ENCODE data around the gene MKX.
"Not testable (repeated sequence)": the region's sequence is repeated elsewhere in the genome, so short reads cannot be mapped to it uniquely, and the experiment has no call there.

MKX gene

GRCh38 chr10:27695088-27695487, 50.5 kb downstream of the MKX start:
- DNase-seq (ENCODE audit: low read depth in 3 of 3, low spot score in 1 of 3) = no peak

GRCh38 chr10:27692663-27693062, 53.0 kb downstream of the MKX start:
- no peak for DNase-seq (ENCODE audit: low read depth in 3 of 3, low spot score in 1 of 3)

GRCh38 chr10:27688991-27689390, 56.6 kb downstream of the MKX start:
- DNase-seq (ENCODE audit: low read depth in 3 of 3, low spot score in 1 of 3) = no peak

DNA sequence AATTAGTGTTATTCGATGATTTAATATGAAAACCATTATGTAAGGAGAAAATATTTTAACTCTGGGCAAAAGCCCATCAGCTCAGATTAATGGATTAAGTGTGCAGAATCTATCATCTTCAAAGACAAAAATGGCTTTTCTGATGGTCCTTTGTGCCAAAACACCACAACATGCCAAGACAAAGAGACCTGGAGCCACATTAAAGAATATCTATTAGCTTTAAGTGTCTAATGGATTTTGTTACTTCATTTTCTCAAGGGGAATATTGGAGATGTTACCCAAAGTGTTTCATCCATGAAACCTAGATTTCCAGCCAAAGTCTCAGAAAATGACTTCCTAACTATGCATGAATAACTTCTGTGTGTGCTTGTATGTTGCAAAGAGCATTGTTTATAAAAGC, 57.3 kb downstream of the MKX start:
- no peak for DNase-seq (ENCODE audit: low read depth in 3 of 3, low spot score in 1 of 3)

DNA sequence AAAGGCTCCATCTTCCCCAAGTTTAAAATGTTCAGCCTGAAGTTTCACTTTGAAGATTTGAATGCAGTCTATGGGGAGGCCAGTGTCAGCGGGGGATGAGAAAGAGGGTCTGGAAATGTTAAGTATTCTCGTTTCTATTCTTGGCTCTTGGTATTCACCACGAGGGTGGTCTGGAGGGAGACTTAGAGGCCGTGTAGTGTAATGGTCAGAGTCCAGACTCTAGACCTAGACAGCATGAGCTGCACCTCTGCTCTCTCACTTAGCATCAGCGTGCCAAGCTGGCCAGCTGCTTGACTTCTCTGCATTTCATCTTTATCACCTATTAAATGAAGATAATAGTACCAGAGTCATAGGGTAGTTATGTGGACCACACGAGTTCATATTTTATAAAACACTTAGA, 57.9 kb downstream of the MKX start:
- no peak for DNase-seq (ENCODE audit: low read depth in 3 of 3, low spot score in 1 of 3)

- no peak for DNase-seq (ENCODE audit: low read depth in 3 of 3, low spot score in 1 of 3)
These were observed 58.3 kb downstream of the MKX start for GRCh38 chr10:27687326-27687725.

- no peak for DNase-seq (ENCODE audit: low read depth in 3 of 3, low spot score in 1 of 3)
These were observed 59.9 kb downstream of the MKX start for GRCh38 chr10:27685681-27686080.

DNA sequence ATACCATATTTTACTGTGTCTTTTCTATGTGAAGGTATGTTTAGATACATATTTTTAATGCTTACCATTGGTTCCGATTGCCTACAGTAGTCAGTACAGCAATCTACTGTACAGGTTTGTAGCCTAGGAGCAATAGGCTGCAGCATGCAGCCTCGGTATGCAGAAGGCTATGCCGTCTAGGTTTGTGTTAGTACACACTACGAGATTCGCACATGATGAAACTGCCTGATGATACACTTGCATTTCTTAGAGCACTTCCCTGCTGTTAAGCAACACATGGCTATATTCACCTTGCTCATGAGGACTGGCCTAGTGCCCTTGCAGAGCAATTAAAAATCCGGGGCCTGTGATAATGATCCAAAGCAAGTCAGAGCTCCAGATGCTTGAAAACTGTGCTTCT, 62.4 kb downstream of the MKX start:
- no peak for DNase-seq (ENCODE audit: low read depth in 3 of 3, low spot score in 1 of 3)

- not testable (repeated sequence) for DNase-seq (ENCODE audit: low read depth in 3 of 3, low spot score in 1 of 3)
These were observed 63.8 kb downstream of the MKX start for GRCh38 chr10:27681795-27682194.

DNA sequence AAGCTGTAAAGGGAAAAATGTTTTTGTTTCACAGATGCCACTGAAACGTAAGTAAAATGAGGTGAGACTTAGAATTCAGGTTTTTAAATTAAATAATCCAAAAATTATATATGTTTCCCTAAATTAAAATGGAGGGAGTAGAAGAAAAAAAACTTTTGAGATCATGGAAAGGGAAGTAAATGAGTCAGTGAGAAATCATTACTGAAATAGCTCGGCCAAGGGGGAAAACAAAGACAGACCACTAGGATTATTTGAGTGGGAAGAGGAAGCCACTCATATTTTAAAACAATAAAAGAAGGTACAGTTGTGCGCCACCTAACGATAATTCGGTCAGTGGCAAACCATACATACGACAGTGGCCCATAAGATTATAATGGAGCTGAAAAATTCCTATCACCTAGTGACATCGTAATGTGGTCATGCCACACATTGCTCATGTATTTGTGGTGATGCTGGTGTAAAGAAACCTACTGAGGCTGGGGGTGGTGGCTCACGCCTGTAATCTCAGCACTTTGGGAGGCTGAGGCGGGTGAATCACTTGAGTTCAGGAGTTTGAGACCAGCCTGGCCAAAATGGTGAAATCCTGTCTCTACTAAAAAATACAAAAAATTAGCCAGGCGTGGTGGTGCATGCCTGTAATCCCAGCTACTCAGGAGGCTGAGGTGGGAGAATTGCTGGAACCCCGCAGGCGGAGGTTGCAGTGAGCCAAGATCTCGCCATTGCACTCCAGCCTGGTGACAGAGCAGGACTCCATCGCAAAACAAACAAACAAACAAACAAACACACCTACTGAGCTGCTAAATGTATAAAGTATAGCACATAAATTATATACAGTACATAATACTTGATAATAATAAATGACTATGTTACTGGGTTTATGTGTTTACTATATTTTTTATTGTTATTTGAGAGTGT, 64.7 kb downstream of the MKX start:
- no peak for DNase-seq (ENCODE audit: low read depth in 3 of 3, low spot score in 1 of 3)

DNA sequence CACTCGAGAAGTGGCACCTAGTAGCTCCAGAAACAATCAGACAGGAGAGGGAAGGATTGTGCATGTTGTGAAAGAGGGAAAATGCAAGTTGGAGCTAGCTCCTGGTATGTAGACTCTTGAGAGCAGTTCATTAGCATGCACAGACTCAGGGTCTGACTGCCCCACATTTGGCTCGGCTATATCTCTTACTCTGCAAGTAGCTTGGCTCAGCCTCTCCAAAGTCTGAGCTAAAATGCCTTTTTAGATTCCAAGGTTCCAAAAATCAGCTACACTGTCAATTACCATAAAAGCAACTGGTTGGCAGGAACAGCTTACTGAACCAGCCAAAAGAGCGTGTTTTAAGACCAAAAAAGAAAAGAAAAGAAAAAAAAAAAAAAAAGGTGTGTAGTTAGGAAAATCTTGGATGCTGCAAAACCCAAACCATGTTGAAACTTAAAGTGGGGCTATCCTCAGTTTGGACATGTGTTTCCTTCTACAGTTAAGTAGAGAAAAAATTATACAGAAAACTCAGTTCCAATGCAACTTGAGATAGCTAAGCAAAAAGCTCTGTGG, 65.5 kb downstream of the MKX start:
- DNase-seq (ENCODE audit: low read depth in 3 of 3, low spot score in 1 of 3) = no peak

DNA sequence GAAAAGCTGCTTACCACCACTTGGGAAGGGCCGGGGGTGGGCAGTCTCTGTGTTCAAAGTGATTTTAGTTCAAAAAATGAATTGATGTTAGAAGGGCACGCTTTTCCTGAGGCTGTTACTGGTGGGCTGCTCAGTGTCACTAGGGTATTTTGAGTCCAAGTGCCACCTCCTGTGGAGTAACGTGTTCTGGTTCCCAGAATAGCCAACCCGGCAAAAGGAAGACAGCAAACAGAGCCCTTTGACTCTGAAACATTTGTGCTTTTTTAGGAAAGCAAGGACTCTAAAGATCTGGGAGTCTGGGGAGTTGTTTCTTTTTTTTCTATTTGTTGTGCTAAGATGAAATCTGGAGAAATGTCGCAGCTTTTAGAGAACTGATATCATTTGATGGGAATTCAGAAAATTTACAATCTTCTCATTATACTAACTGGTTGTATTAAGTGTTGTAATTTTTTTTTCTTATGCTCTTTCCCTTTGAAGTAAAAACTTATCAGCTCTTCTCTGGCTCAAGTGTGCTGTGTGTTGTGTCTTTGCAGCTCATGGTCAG, 66.2 kb downstream of the MKX start:
- no peak for DNase-seq (ENCODE audit: low read depth in 3 of 3, low spot score in 1 of 3)

- no peak for DNase-seq (ENCODE audit: low read depth in 3 of 3, low spot score in 1 of 3)
These were observed 67.5 kb downstream of the MKX start for GRCh38 chr10:27678166-27678565.

DNA sequence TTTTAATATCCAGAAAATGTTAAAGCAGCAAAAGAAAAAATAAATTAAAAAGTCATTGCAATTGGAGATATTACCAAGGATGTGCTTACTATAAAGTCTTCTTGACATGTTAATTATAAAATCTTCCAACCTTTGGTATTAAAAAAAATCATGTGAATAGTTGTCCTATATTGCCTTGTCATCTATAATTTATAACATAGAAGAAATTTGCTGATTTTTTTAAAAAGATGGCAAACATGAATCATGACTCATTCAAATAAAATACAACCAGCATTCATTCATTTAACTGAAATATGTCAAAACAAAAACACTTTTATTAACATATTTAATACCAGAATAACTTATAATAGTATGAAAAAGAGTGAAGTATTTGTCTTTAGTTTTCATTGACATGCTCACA, 72.6 kb downstream of the MKX start:
- DNase-seq (ENCODE audit: low read depth in 3 of 3, low spot score in 1 of 3) = no peak

DNA sequence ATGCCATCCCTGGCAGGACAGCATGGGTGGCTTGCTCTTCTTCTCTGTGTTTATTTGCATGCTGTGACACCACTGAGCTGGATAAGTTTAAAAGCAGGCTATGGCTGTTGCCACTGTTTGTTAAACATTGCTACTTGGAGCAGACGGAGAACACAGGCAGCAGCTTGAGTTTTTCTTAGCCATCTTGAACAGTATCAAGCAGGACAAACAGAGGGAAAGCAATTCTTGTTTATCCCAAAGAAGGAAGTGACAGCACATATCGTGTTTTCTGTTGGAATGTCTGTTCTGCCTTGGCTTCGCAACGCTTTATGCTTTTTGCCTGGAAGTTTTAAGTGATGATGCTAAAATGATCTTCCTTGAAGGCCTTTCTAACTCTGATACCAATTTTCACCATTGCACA, 73.8 kb downstream of the MKX start:
- DNase-seq (ENCODE audit: low read depth in 3 of 3, low spot score in 1 of 3) = no peak

DNA sequence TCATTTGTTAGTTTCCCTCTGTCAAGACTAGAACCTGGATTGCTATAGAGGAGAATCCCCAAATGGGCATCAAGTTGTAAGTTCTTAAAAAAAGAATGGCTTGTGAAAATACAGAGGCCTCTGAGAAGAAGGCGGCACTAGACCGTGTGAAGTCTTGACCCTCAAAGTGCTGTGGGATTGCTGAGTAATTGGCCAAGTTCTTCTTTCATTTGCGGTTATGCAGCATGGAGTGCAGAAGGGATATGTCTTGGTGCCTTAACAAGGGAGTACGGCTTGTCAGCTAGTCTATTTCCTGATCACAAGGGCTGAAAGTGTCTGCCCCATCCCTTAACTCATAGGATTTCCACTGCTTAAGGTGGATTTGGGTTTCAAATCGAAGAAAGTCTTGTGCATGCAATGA, 81.2 kb downstream of the MKX start:
- no peak for DNase-seq (ENCODE audit: low read depth in 3 of 3, low spot score in 1 of 3)

GRCh38 chr10:27663621-27664020, 82.0 kb downstream of the MKX start:
- no peak for DNase-seq (ENCODE audit: low read depth in 3 of 3, low spot score in 1 of 3)

DNA sequence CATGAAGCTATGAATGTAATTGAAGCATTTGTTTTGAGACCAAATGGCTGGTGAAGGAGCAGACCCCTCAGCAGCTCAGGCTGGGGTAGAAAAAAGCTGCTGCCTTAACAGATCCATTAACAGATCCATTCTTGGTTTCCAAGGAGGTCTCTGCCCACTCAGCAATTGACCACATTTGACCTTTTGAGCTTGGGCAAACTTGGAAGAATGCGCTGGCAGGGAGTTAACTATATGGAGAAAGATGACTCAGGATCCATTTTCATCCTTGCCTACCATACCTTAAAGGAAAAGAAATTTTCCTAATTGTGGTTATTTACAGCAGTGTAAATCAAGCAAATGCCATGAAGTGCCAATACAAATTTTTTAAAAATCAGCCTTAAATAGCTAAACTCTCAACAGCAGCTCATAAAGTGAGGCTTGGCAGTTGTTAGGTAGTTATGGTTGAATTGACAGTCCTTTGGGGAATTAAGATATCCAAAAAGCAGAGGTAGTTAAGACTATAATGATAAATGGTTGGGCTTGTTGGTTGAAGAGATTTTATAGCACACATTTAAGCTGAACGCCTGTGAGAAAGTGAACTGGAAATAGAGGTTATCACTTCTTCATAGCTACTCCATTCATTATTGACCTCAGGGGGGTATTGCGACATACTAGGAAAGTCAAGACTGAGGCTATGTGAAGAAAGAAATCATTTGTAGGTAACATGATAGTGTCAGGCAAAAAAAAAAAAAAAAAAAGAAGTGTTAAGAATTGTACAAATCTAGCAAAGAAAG, 83.9 kb downstream of the MKX start:
- DNase-seq (ENCODE audit: low read depth in 3 of 3, low spot score in 1 of 3) = no peak

- no peak for DNase-seq (ENCODE audit: low read depth in 3 of 3, low spot score in 1 of 3)
These were observed 84.9 kb downstream of the MKX start for GRCh38 chr10:27660711-27661110.

DNA sequence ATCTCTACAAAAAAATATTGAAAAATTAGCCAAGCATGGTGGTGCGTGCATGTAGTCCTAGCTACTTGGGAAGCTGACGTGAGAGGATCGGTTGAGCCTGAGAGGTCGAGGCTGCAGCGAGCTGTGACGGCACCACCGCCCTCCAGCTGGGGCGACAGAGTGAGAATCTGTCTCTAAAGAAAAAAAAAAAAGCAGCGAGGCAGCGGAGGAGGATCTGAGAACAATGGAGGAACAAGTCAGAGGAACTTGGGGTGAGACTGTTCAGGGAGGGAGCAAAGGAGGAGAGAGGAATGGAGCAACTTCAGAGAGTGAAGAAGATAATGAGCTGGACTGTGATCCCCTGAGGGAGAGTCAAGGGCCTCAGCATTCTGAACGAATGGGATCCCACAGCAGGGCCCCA, 85.4 kb downstream of the MKX start:
- DNase-seq (ENCODE audit: low read depth in 3 of 3, low spot score in 1 of 3) = no peak

DNA sequence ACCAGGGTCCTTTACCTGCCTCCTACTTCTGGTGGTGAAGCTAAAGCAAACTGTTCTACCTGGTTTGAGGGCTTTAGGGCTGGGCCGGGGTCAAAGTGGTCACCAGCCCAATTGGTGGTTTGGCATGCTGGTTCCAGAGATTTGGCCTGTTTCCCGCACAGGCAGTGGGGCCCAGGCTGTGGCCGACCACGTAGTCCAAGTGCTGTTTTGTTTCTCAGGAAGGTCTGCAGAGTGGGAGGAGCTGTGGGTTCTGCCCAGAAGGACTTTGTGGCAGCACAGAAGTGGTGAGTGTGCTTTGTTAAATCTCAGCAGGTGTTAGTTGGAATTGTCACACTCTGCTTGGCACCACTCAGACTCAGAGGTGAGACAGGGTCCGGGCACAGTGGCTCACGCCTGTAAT, 85.8 kb downstream of the MKX start:
- no peak for DNase-seq (ENCODE audit: low read depth in 3 of 3, low spot score in 1 of 3)

DNA sequence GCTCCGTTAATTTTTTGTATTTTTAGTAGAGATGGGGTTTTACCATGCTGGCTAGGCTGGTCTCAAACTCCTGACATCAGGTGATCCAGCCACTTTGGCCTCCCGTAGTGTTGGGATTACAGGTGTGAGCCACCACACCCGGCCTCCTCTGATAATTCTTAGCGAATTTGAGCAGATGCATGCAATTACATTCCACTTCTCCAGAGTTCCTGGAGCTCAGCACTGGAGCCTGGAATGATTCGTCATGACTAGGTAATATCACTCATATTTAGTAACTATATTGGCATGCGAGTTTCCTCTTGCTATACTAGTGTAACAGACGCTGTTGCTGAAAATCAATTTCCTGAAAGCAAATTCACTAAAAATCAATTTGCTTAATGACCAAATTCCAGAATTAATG, 86.8 kb downstream of the MKX start:
- no peak for DNase-seq (ENCODE audit: low read depth in 3 of 3, low spot score in 1 of 3)
